NB4 (cell line): ENCODE results near the gene GAD1.

ENCODE experiments used
- DNase-seq: peaks from one replicate; pipeline ENCODE4 v3.0.0; 2010; ENCODE audit warnings: low read depth
- H3K4me3 ChIP-seq: one replicate; pipeline ENCODE4 v1.5.1; 2011; ENCODE audit warnings: mild to moderate bottlenecking, low read depth, low read length, moderate library complexity
- CTCF ChIP-seq: IDR thresholded peaks from one replicate; pipeline ENCODE4 v1.5.1; 2012; ENCODE audit warnings: low read depth, low read length
- MAX ChIP-seq: IDR thresholded peaks from 2 replicates; pipeline ENCODE4 v1.6.1; 2011; ENCODE audit warnings: low read depth, low read length
- MYC ChIP-seq: IDR thresholded peaks from 2 replicates; pipeline ENCODE4 v1.6.1; 2011; ENCODE audit warnings: low read depth, low read length
- POLR2A ChIP-seq: IDR thresholded peaks from 2 replicates; pipeline ENCODE4 v1.6.1; 2011; ENCODE audit warnings: mild to moderate bottlenecking; ENCODE audit not compliant: insufficient read length; ENCODE audit errors: extremely low read depth

The GAD1 gene

DNA sequence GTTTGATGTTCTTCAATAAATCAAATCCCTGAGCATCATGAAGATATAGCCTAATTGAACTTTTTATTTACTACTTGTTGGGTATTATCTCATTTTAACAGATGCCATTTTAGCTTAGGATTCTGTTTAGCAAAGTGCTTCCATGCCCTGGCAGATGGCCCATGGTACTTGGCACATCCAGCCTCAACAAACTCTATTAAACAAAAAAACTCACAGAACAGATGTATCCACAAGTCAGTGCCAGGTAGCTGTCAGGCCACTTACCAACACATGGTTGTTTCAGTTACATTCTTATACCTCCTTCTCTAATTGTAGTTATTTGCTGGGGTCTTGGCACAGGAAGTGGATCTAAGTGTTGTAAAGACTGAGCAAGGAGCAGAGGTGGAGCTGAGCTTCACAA lies 29.6 kb downstream of the GAD1 start:
- no peak for TF ChIP-seq MYC
- TF ChIP-seq MAX = no peak
- no peak for TF ChIP-seq CTCF
- no peak for TF ChIP-seq POLR2A
- no peak for DNase-seq
- no peak overlapping the region for H3K4me3 ChIP-seq

DNA sequence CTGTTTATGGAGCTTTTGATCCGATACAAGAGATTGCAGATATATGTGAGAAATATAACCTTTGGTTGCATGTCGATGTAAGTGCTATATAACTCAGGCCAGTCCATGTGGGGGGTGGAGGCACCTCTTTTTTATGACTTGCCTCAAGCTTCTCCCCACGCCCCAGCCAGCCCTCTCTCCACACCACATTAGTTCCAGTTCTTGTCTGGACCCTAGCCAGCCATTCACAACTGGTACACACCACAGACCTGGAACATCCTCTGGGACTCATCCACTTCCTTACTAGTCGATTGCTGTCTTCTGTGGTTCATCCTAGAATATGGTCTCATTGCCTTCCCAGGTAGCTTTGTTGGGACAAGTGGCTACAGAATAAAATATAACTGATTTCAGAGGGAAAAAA lies 31.0 kb downstream of the GAD1 start:
- no peak for DNase-seq
- H3K4me3 ChIP-seq = no peak overlapping the region
- no peak for TF ChIP-seq POLR2A
- no peak for TF ChIP-seq CTCF
- TF ChIP-seq MAX = no peak
- TF ChIP-seq MYC = no peak

GRCh38 chr2:170848587-170848986 lies 31.9 kb downstream of the GAD1 start:
- H3K4me3 ChIP-seq = no peak overlapping the region
- no peak for TF ChIP-seq MYC
- TF ChIP-seq CTCF = no peak
- no peak for TF ChIP-seq POLR2A
- TF ChIP-seq MAX = no peak
- no peak for DNase-seq

- DNase-seq = no peak
- H3K4me3 ChIP-seq = no peak overlapping the region
- no peak for TF ChIP-seq POLR2A
- no peak for TF ChIP-seq CTCF
- TF ChIP-seq MYC = no peak
- TF ChIP-seq MAX = no peak
Measured at GRCh38 chr2:170850251-170850650, 33.6 kb downstream of the GAD1 start.

GRCh38 chr2:170851635-170852034 lies 34.9 kb downstream of the GAD1 start:
- TF ChIP-seq CTCF = no peak
- no peak for TF ChIP-seq POLR2A
- no peak for TF ChIP-seq MYC

GRCh38 chr2:170856066-170856465 lies 39.4 kb downstream of the GAD1 start:
- no peak for TF ChIP-seq CTCF
- TF ChIP-seq POLR2A = no peak
- no peak for TF ChIP-seq MYC
- TF ChIP-seq MAX = no peak
- no peak overlapping the region for H3K4me3 ChIP-seq

More at GRCh38 chr2:170851635-170852034, 34.9 kb downstream of the GAD1 start:
- no peak for DNase-seq
- H3K4me3 ChIP-seq = no peak overlapping the region

More at GRCh38 chr2:170856066-170856465, 39.4 kb downstream of the GAD1 start:
- no peak for DNase-seq
